HG03196 (cell line): ENCODE measurements around the gene TOMM6.

Experiments
- ATAC-seq: cut with Tn5 transposase; IDR thresholded peaks from one replicate; pipeline ENCODE4 v1.9.1; 2021; ENCODE audit not compliant: unreplicated experiment

Gene TOMM6

DNA sequence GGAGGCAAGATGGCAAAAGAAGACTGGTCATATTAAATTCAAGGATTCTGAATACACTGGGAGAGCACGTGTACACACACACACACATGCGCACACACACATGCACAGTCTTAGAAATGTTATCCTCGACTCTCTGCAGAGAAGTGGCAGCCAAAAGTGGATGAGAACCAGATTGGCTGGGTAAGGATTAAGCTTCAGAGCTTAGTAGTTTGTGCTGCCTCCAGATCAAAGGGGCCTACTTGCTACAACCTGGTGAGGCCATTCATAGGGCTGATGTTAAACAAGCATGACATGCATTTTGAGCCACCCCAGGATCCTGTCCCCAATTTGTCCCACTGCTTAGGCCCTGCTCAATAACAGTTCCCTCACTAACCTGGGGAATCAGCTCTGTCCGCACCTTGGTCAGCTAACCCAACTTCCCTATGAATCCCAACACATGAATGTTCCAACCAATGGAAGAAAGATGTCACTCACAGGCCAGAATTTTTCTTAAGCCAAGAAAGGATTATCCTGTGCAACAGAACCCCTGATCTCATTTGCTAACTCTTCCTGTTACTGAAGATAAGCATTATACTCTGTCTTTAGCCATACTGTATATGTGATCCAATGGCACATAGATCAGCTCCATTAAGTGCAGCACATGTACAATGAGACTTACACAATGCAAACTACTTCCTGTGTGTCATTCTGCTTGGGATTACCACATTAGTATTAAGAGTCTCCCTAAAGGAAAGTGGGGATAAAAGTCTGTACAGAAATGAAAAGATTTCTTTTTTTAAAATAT is 31.0 kb downstream of the TOMM6 start:
- no peak for ATAC-seq

- ATAC-seq = no peak
These were observed 33.8 kb downstream of the TOMM6 start for GRCh38 chr6:41821266-41821665.

- no peak for ATAC-seq
These were observed 34.5 kb downstream of the TOMM6 start for GRCh38 chr6:41822021-41822420.

- ATAC-seq = no peak
These were observed 35.7 kb downstream of the TOMM6 start for GRCh38 chr6:41823178-41823577.

DNA sequence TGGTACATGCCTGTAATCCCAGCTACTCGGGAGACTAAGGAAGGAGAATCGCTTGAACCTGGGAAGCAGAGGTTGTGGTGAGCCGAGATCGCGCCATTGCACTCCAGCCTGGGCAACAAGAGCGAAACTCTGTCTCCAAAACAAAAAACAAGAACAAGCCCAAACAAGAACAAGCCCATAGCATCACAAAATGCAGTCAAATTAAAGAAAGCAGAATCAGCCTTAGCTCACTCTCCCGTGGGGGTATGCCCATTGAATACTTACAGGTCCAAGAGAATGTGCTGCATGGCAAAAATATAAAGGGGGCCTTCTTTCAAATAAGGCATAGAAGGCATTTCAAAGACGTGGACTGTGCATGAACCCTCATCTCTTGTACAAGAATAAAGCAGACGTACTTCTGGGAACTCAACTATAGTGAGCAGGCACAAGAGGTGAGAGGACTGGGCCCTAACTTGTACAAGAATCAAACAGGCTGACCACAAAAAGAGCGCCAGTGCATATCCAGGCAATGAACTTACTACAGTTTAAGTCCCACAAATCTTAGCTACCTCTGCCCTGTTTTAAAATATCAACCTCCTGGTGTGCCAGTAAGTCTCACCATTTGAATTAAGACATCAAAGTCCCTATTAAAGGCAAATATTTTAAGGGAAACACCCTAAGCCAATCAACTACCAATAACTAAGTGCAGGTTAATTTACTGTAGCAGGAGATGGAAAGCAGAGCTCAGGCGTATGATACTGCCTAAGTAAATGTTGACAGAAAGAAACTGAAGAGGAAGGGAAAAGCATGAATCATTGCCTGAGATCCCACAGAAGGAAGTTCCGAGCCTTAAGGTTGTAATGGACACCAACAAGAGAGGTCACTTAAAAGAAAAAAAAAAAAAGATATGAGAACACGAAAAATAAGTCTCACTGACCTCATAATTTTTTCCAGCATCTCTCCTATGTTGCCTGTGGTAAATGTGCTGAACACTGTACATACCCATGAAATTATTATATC is 37.4 kb downstream of the TOMM6 start:
- ATAC-seq = no peak

DNA sequence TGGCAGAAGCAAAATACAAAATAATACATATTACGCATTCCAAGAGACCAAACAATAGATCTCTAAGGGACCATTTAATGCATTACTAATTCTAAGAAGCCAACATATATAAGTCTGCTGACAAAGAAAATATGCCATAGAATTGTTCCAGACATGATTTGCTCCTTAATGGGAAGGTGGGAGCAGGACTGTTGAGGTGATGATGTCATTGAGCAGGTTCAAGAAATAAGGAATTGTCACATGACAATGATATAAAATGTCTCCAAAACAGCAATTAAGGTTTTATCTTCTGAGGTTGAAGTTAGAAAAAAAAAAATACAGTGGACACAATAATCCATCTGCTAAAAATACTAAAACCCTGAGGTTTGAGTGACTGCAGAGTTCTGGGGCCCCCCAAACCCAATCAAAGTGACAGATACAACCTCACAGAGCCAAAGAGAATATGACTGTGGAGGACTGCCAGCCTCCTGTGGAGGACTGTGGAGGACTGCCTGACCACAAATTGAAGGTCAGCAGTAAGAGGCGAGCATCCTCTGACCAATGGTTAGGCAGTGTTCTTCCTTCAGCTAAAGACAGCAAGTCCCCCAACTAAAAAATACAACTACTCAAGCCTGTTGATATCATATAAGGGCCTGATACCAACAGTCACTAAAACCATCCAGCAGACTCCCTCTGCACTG is 39.0 kb downstream of the TOMM6 start:
- ATAC-seq = no peak

DNA sequence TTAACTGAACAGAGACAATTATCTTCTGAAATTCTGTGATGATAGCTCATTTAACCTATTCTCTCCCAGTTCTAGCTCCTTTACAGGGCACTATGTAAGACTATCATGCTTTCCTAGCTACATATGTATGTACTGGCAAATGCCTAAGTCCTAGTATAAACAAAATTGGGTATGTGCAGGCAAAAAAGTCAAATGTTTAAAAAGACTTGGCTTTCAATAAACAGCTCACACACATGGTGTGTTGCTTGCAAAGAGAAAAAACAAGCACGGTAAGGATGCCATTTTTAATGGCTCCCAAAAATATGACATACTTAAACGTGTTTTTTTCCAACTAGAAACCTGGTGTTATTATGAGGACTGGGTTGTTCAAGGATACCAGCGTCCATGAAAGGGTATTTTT is 44.8 kb downstream of the TOMM6 start:
- ATAC-seq = no peak

DNA sequence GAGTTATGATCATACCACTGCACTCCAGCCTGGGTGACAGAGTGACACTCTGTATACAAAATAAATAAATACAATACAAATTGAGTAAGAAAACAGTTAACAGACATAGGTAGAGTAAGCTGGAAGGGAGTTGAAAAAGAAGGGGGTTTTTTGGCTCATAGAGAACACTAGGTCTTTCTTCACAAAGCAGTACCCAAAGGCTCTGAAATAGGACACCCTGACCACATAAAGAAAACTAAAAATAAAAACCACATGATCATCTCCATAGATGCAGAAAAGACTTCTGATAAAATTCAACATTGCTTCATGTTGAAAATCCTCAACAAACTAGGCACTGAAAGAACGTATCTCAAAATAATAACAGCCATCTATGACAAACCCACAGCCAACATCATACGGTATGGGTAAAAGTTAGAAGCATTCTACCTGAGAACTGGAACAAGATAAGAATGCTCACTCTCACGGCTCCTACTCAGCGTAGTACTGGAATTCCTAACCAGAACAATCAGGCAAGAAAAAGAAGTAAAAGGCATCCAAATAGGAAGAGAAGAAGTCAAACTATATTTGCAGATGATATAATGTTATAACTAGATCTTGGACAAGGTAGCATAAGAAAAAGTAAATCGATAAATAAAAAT is 48.6 kb downstream of the TOMM6 start:
- no peak for ATAC-seq

DNA sequence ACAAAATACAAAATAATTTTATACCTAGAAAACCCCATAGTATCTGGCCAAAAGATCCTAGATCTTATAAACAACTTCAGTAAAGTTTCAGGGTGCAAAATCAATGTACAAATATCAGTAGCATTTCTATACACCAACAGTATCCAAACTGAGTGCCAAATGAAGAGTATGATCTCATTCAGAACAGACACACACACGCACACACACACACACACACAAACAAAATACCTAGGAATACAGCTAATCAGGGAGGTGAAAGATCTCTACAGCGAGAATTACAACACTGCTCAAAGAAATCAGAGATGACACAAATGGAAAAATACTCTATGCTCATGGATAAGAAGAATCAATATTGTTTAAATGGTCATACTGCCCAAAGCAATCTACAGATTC is 49.2 kb downstream of the TOMM6 start:
- ATAC-seq = no peak
